ENCODE data around the gene TARS2. TPM values are rescaled to one million over a fixed set of nuclear protein-coding genes. Genes with fewer than 3 reads are reported as not detected.

Gene TARS2
- polyA plus RNA-seq, 1 of the 3 experiments (the other 2 are of a cell fraction) = 22.2 TPM

GRCh38 chr1:150516050-150516591 is 28.9 kb downstream of the TARS2 start:
- peak overlapping the region; percentile 93 for H2AFZ ChIP-seq (ENCODE audit: low read depth)
- no peaks in the 10 kb centered on the region for H3K9me3 ChIP-seq
- H3K4me1 ChIP-seq (ENCODE audit: control insufficient read depth in 1 of 2, insufficient read depth in 2 of 2, low read depth in 1 of 2, low read length in 1 of 2) = peaks cover 2 to 4% of the 10 kb centered on the region in 2 experiments; a peak in 1 of 4 replicates
- H3K27ac ChIP-seq (ENCODE audit: low read depth in 2 of 2, low read length in 1 of 2) = peak overlapping the region; percentile 50 to 69; a peak in 3 of 4 replicates
- H4K20me1 ChIP-seq (ENCODE audit: insufficient read depth) = no peaks in the 10 kb centered on the region
- POLR2A ChIA-PET = interaction anchor here (0.9 to 1.5 kb wide), 5 partner anchors 9 to 113 kb away, joined by 3 to 5 read pairs (median 3); partner anchors contain the start of gene ENSA
- H3K36me3 ChIP-seq (replicated peaks in 1 of 2; ENCODE audit: control insufficient read depth in 1 of 2, insufficient read depth in 2 of 2, low read length in 1 of 2) = no peaks in the 10 kb centered on the region
- peak overlapping the region; percentile 59 to 70 for H3K4me3 ChIP-seq (ENCODE audit: low read depth in 2 of 2, low read length in 1 of 2)
- WGBS (ENCODE audit: low lambda C conversion rate) = 5% methylated on average over 19 of the region's 19 CpGs
- CTCF ChIA-PET = interaction anchor here (0.5 to 4.6 kb wide), 9 partner anchors 12 to 393 kb away, joined by 3 to 34 read pairs (median 3); partner anchors contain the start of gene MCL1
- no peaks in the 10 kb centered on the region for H3K27me3 ChIP-seq (ENCODE audit: insufficient read depth)
- peak overlapping the region; percentile 75 for H3K9ac ChIP-seq
- peak overlapping the region; percentile 75 for H3K4me2 ChIP-seq
- no peaks in the 10 kb centered on the region for H3K79me2 ChIP-seq (ENCODE audit: insufficient read depth)
- H3K9me2 ChIP-seq = no peaks in the 10 kb centered on the region
- peaks cover 7% of the 10 kb centered on the region for H3F3A ChIP-seq (replicated peaks; ENCODE audit: insufficient read depth)
- no peak for TF ChIP-seq MXI1 (IDR thresholded peaks at IDR 0.05; ENCODE audit: low read depth, low read length)
- no peak for TF ChIP-seq NRF1 (IDR thresholded peaks at IDR 0.05; ENCODE audit: low read depth, low read length)
- no peak for TF ChIP-seq EP300 (IDR thresholded peaks at IDR 0.05; ENCODE audit: borderline replicate concordance in 1 of 2, low read depth in 1 of 2, low read length in 1 of 2)
- TF ChIP-seq SIN3A (IDR thresholded peaks at IDR 0.05; ENCODE audit: borderline replicate concordance, low read depth, low read length) = no peak
- TF ChIP-seq CTCF (IDR thresholded peaks at IDR 0.05) = no peak; the same call in 1 of the 2 replicates
- TF ChIP-seq POLR2AphosphoS5 (IDR thresholded peaks at IDR 0.05; ENCODE audit: low read depth, low read length) = no peak
- no peak for TF ChIP-seq RFX5 (IDR thresholded peaks at IDR 0.05; ENCODE audit: low read length)
- no peak for TF ChIP-seq RXRA (IDR thresholded peaks at IDR 0.05; ENCODE audit: borderline replicate concordance, low read depth)
- no peak for TF ChIP-seq NFIC (IDR thresholded peaks at IDR 0.05; ENCODE audit: borderline replicate concordance)
- no peak for TF ChIP-seq FOSL2 (IDR thresholded peaks at IDR 0.05; ENCODE audit: borderline replicate concordance, low read depth)
- DNase-seq = peak; percentile 44

- no peak for TF ChIP-seq GABPA (IDR thresholded peaks at IDR 0.05; ENCODE audit: low read depth)
- no peak for TF ChIP-seq FOSL2 (IDR thresholded peaks at IDR 0.05; ENCODE audit: borderline replicate concordance, low read depth)
- no peak for TF ChIP-seq MEF2A (IDR thresholded peaks at IDR 0.05; ENCODE audit: borderline replicate concordance, low read depth)
- no peak for TF ChIP-seq RAD21 (IDR thresholded peaks at IDR 0.05; ENCODE audit: low read length)
- no peak for TF ChIP-seq SMC3 (IDR thresholded peaks at IDR 0.05; ENCODE audit: low read depth, low read length)
- TF ChIP-seq FOXJ3 (CRISPR knock-in tag; IDR thresholded peaks at IDR 0.05) = no peak
- TF ChIP-seq TAF1 (IDR thresholded peaks at IDR 0.05; ENCODE audit: borderline replicate concordance, low read depth, low read length) = no peak
- no peak for TF ChIP-seq EZH2phosphoT487 (IDR thresholded peaks at IDR 0.05; ENCODE audit: borderline replicate concordance, low read depth)
- no peak for TF ChIP-seq TCF12 (IDR thresholded peaks at IDR 0.05)
- TF ChIP-seq PBX3 (IDR thresholded peaks at IDR 0.05) = no peak
- Histone ChIP-seq H3K4me3 (ENCODE audit: low read depth in 2 of 2, low read length in 1 of 2) (peak overlapping the region; percentile 59 to 70), H3K79me2 (ENCODE audit: insufficient read depth) (no peaks in the 10 kb centered on the region), H3K4me1 (ENCODE audit: control insufficient read depth in 1 of 2, insufficient read depth in 2 of 2, low read depth in 1 of 2, low read length in 1 of 2) (peaks cover 2 to 4% of the 10 kb centered on the region in 2 experiments; a peak in 1 of 4 replicates), H3K4me2 (peak overlapping the region; percentile 75), H3K9me3 (no peaks in the 10 kb centered on the region), H3K36me3 (replicated peaks in 1 of 2; ENCODE audit: control insufficient read depth in 1 of 2, insufficient read depth in 2 of 2, low read length in 1 of 2) (no peaks in the 10 kb centered on the region), H3K9ac (no peak overlapping the region; the same call in 1 of the 2 replicates), H2AFZ (ENCODE audit: low read depth) (peak overlapping the region; percentile 93; the same call in 1 of the 2 replicates), H3K9me2 (no peaks in the 10 kb centered on the region), H4K20me1 (ENCODE audit: insufficient read depth) (no peaks in the 10 kb centered on the region), H3K27ac (ENCODE audit: low read depth in 2 of 2, low read length in 1 of 2) (no peak overlapping the region), H3K27me3 (ENCODE audit: insufficient read depth) (no peaks in the 10 kb centered on the region), H3F3A (replicated peaks; ENCODE audit: insufficient read depth) (peaks cover 7% of the 10 kb centered on the region)
- no peak for DNase-seq
- 76% methylated on average over 4 of the region's 4 CpGs for WGBS (ENCODE audit: low lambda C conversion rate)
- POLR2A ChIA-PET = interaction anchor here (0.6 to 1.5 kb wide), 3 partner anchors 8 to 112 kb away, joined by 3 to 4 read pairs (median 3); partner anchors contain the start of genes ENSA and MCL1
- CTCF ChIA-PET = interaction anchor here (0.6 to 4.6 kb wide), 7 partner anchors 15 to 260 kb away, joined by 3 to 34 read pairs (median 4); partner anchors contain the start of gene MCL1
Observed at GRCh38 chr1:150516616-150517015, 29.4 kb downstream of the TARS2 start.
